GM12878 (cell line): ENCODE results near the gene PHC3. TPM values are rescaled to one million over a fixed set of nuclear protein-coding genes. Genes with fewer than 3 reads are reported as not detected.

Experiments used
- ATAC-seq: fragments of 200-7000 bp; cut with Tn5 transposase; 3 replicates; pipeline ENCODE4 v1.9.1; 2020; ENCODE audit warnings: mild to moderate bottlenecking, moderate library complexity
- BruUV-seq: library from RNA; stranded (reverse); fragments of 400-500 nt; replicated peaks from 2 replicates; lab custom pipeline; 2021; lab: Mats Ljungman, UMichigan
- CTCF ChIA-PET: fragments of 300-600 bp; sonication (Branson Sonifier 250); formaldehyde crosslinking; extraction: SDS; loops from one replicate; lab custom pipeline; 2021; ENCODE audit warnings: inconsistent platforms; lab: Yijun Ruan, JAX
- POLR2A ChIA-PET: fragments of 350-600 bp; formaldehyde crosslinking; extraction: SDS; loops from one replicate; lab custom pipeline; 2021; ENCODE audit warnings: inconsistent platforms; lab: Charles Lee
- RAD21 ChIA-PET: fragments of 300-600 bp; sonication (Branson Sonifier 250); formaldehyde crosslinking; loops from one replicate; lab custom pipeline; 2023; ENCODE audit warnings: antibody characterized with exemption; ENCODE audit not compliant: unreplicated experiment; lab: Charles Lee
- SMC1A ChIA-PET: fragments of 300-600 bp; sonication (Branson Sonifier 250); formaldehyde crosslinking; loops from one replicate; lab custom pipeline; 2023; ENCODE audit not compliant: unreplicated experiment, uncharacterized antibody; lab: Charles Lee
- DNase-seq: peaks from one replicate; pipeline ENCODE4 v3.0.0-alpha.2; 2011; ENCODE audit warnings: low read depth, low spot score
- FAIRE-seq: peaks from 3 replicates; lab custom pipeline; 2011; peaks lifted over from hg19 to GRCh38; lab: Jason Lieb, UNC
- H2AFZ ChIP-seq: 2 replicates; pipeline ENCODE4 v1.6.0; 2011; ENCODE audit warnings: low read depth, low read length, control low read depth; ENCODE audit not compliant: control insufficient read depth
- H3K27ac ChIP-seq: 2 replicates; pipeline ENCODE4 v1.5.1; 2011; ENCODE audit warnings: control low read depth; ENCODE audit not compliant: control insufficient read depth, insufficient read depth
- H3K27me3 ChIP-seq, 2 experiments: replicated peaks in 1 of 2; 2 replicates each; pipeline versions ENCODE4 v1.6.0 to v1.6.1; 2011; ENCODE audit warnings: low read length in 1 of 2; ENCODE audit not compliant: control insufficient read depth in 2 of 2, insufficient read depth in 2 of 2
- H3K36me3 ChIP-seq, 2 experiments: 2 replicates each; pipeline ENCODE4 v1.5.1; 2011; ENCODE audit warnings: low read length in 1 of 2; ENCODE audit not compliant: control insufficient read depth in 2 of 2, insufficient read depth in 2 of 2
- H3K4me1 ChIP-seq: 2 replicates; pipeline ENCODE4 v1.6.1; 2011; ENCODE audit warnings: mild to moderate bottlenecking, low read length, moderate library complexity, mixed read lengths; ENCODE audit not compliant: control insufficient read depth, insufficient read depth
- H3K4me2 ChIP-seq: 2 replicates; pipeline ENCODE4 v1.6.0; 2011; ENCODE audit warnings: control low read depth; ENCODE audit not compliant: control insufficient read depth, insufficient read depth
- H3K4me3 ChIP-seq: fragments of 200-600 bp; sonication (generic); 2 replicates; pipeline ENCODE4 v1.5.1; 2016
- H3K79me2 ChIP-seq: 2 replicates; pipeline ENCODE4 v1.6.0; 2011; ENCODE audit warnings: low read length; ENCODE audit not compliant: control insufficient read depth, insufficient read depth
- H3K9ac ChIP-seq: 2 replicates; pipeline ENCODE4 v1.8.0; 2011; ENCODE audit warnings: low read length, control low read depth, mixed read lengths; ENCODE audit not compliant: control insufficient read depth, insufficient read depth
- H3K9me3 ChIP-seq: replicated peaks from 3 replicates; pipeline ENCODE4 v1.5.1; 2011; ENCODE audit warnings: mild to moderate bottlenecking, low read length; ENCODE audit not compliant: control insufficient read depth, insufficient read depth
- H4K20me1 ChIP-seq: 2 replicates; pipeline ENCODE4 v1.6.0; 2011; ENCODE audit not compliant: control insufficient read depth, insufficient read depth
- POLR2A ChIP-seq: IDR thresholded peaks from 2 replicates; pipeline ENCODE4 v1.6.1; 2011; ENCODE audit warnings: low read depth, mild to moderate bottlenecking, low read length
- RFX5 ChIP-seq: IDR thresholded peaks from 2 replicates; pipeline ENCODE4 v1.6.1; 2011; ENCODE audit warnings: low read depth, low read length, improper control_type of control experiment
- TARDBP ChIP-seq: IDR thresholded peaks from 2 replicates; pipeline ENCODE4 v1.6.1; 2016; ENCODE audit warnings: borderline replicate concordance
- ZNF384 ChIP-seq: IDR thresholded peaks from 2 replicates; pipeline ENCODE4 v1.6.1; 2012; ENCODE audit warnings: low read depth, mild to moderate bottlenecking, low read length, improper control_type of control experiment, borderline replicate concordance
- WGBS: methylation state at CpG from one replicate; pipeline ENCODE4 v1.1.6; 2016; ENCODE audit warnings: low lambda C conversion rate; ENCODE audit not compliant: insufficient replicate concordance, insufficient coverage; ENCODE audit errors: missing lambda C conversion rate; 5-methylcytosine and 5-hydroxymethylcytosine counted together
- in situ Hi-C: fragments of 300-500 bp; cut with MboI; formaldehyde crosslinking; loops from 9 replicates; pipeline ENCODE4 v1.14.3; 2018; ENCODE audit warnings: mixed read lengths
- intact Hi-C: fragments of 100-400 bp; cut with micrococcal nuclease; formaldehyde crosslinking; loops from one replicate; pipeline ENCODE4 v1.14.2; 2022; ENCODE audit not compliant: unreplicated experiment
- polyA plus RNA-seq, 11 experiments: library from polyadenylated mRNA; depleted of rRNA in 4 of 11; unstranded in 6 of 11; stranded (reverse) in 5 of 11; fragments of >200 nt; fragmentation: Nextera tagmentation in 4 of 11; fragmentation: Illumina TruSeq in 1 of 11; extraction: Ambion mirVana in 4 of 11; extraction: Trizol in 1 of 11; gene quantifications; 1 replicate in 1 of 11; 2 replicates in 10 of 11; pipeline versions ENCODE4 v1.2.1 to v1.2.3, GENCODE V29; 2011 to 2016; ENCODE audit warnings: inconsistent platforms in 2 of 11, missing spikeins in 2 of 11, low read depth in 1 of 11
- total RNA-seq, 4 experiments: library from RNA; depleted of rRNA in 3 of 4; stranded (reverse); fragments of >200 nt in 3 of 4; fragmentation: Illumina TruSeq in 1 of 4; extraction: Trizol in 1 of 4; gene quantifications; 2 replicates each; pipeline versions ENCODE4 v1.2.1 to v1.2.3, GENCODE V29; 2013 to 2021
- TF ChIP-seq, protein P1 (sequence below): fragments of 450-650 bp; IDR thresholded peaks from 2 replicates; pipeline ENCODE4 v1.6.1; 2016; ENCODE audit warnings: mild to moderate bottlenecking

Gene PHC3
- total and polyA plus RNA-seq, 10 of the 15 experiments (the other 5 are each of a cell fraction or from before 2014, with no cell fraction given), result 3.3 to 62.3 (median 22.1) TPM

DNA sequence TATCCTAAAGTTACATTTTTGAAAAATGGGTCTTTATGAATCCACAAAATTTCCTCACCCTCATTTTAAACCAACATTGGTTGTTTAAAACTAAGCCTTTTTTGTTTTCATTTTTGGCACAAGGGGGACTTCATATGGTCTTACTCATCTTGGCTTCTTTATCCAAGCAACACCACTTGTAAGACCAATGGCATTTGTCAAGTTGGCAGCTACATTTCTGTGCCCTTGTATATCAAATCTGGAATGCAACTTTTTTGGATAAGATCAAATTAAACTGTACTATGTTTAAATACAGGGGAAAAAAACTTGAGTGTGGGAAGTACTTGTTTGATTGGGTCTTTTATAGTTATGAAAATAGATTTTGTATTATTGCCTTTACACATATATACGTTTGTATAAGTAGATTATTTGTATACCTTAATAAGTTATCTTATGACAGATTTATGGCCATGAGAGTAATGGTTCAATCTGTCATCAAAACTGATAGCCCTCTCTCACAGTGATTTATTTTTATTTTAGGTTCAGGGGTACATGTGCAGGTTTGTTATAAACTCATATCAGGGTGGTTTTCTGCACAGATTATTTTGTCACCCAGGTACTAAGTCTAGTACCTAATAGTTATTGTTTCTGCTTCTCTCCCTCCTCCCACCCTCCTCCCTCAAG, 100.3 kb downstream of the PHC3 start:
- no peak for TF ChIP-seq TARDBP
- TF ChIP-seq RFX5, result no peak
- TF ChIP-seq ZNF384, result no peak
- TF ChIP-seq, protein P1, sequence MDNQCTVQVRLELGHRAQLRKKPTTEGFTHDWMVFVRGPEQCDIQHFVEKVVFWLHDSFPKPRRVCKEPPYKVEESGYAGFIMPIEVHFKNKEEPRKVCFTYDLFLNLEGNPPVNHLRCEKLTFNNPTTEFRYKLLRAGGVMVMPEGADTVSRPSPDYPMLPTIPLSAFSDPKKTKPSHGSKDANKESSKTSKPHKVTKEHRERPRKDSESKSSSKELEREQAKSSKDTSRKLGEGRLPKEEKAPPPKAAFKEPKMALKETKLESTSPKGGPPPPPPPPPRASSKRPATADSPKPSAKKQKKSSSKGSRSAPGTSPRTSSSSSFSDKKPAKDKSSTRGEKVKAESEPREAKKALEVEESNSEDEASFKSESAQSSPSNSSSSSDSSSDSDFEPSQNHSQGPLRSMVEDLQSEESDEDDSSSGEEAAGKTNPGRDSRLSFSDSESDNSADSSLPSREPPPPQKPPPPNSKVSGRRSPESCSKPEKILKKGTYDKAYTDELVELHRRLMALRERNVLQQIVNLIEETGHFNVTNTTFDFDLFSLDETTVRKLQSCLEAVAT, result no peak
- TF ChIP-seq POLR2A, result no peak

More for the DNA sequence above, 100.3 kb downstream of the PHC3 start:
- no peak overlapping the region for H3K4me3 ChIP-seq
- 0 out of 4 replicates have a peak, but pooled peaks cover 0 to 10% of the 10 kb centered on the region in 2 experiments for H3K36me3 ChIP-seq
- POLR2A ChIA-PET, result no interaction called here
- H3K9ac ChIP-seq, result no peak overlapping the region
- RAD21 ChIA-PET, result interaction anchor here (1.3 kb wide), 1 partner anchor 238 kb away, joined by 3 read pairs; no protein-coding TSS in a partner anchor
- SMC1A ChIA-PET, result interaction anchor here (0.6 to 1.8 kb wide), 3 partner anchors 9 to 218 kb away, joined by 3 to 4 read pairs (median 4); no protein-coding TSS in a partner anchor
- H3K79me2 ChIP-seq, result no peaks in the 10 kb centered on the region
- H3K4me2 ChIP-seq, result no peak overlapping the region
- H3K4me1 ChIP-seq, result no peaks in the 10 kb centered on the region
- BruUV-seq, result no TSS peak
- 90% methylated on average over 1 of the region's 1 CpG for WGBS
- H3K27ac ChIP-seq, result no peak overlapping the region
- DNase-seq (no peak), ATAC-seq (no peak), FAIRE-seq (no peak)
- intact Hi-C loops (no loop called here), in situ Hi-C loops (no loop called here)
- no peaks in the 10 kb centered on the region for H3K27me3 ChIP-seq
- H3K9me3 ChIP-seq, result no peaks in the 10 kb centered on the region
- H4K20me1 ChIP-seq, result no peaks in the 10 kb centered on the region
- CTCF ChIA-PET, result no interaction called here
- no peak overlapping the region for H2AFZ ChIP-seq
